Astrocyte of the cerebellum (primary cell): ENCODE data around the gene CELF3.
"Not testable (repeated sequence)": the region's sequence is repeated elsewhere in the genome, so short reads cannot be mapped to it uniquely, and the experiment has no call there.

ENCODE experiments used
- DNase-seq: peaks from one replicate; pipeline ENCODE4 v3.0.0-alpha.2; 2011; ENCODE audit warnings: low read depth
- H3K4me3 ChIP-seq: 2 replicates; pipeline ENCODE4 v1.5.1; 2011; ENCODE audit warnings: mild to moderate bottlenecking, low read depth, low read length, moderate library complexity
- in situ Hi-C: cut with HindIII; loops from 2 replicates; pipeline ENCODE4 v1.10.0; 2017; ENCODE audit warnings: low sequenced_read_pairs
- TF ChIP-seq, protein P1 (sequence below): IDR thresholded peaks from 2 replicates; pipeline ENCODE4 v1.5.1; 2012; ENCODE audit warnings: low read length, low read depth, moderate library complexity, mild to moderate bottlenecking; ENCODE audit errors: missing control alignments

CELF3 gene

DNA sequence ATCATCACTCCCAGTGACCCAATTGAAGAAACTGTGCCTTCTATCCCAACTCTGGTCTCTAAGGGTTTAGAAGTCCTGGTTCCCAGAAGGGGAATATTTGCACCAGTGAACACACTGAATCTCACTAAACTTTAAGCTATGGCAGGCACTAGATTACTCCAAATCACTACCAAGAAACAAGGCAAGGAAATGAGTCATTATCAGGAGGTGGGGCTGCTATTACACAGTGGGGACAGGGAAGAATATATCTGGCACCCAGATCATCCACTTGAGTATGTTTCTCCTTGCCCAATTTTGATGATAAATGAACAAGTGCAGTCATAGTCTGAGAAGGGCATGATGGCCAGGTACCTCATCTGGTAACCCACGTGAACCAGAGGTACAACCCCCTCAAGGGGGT is 39.7 kb upstream of the CELF3 start:
- TF ChIP-seq, protein P1, sequence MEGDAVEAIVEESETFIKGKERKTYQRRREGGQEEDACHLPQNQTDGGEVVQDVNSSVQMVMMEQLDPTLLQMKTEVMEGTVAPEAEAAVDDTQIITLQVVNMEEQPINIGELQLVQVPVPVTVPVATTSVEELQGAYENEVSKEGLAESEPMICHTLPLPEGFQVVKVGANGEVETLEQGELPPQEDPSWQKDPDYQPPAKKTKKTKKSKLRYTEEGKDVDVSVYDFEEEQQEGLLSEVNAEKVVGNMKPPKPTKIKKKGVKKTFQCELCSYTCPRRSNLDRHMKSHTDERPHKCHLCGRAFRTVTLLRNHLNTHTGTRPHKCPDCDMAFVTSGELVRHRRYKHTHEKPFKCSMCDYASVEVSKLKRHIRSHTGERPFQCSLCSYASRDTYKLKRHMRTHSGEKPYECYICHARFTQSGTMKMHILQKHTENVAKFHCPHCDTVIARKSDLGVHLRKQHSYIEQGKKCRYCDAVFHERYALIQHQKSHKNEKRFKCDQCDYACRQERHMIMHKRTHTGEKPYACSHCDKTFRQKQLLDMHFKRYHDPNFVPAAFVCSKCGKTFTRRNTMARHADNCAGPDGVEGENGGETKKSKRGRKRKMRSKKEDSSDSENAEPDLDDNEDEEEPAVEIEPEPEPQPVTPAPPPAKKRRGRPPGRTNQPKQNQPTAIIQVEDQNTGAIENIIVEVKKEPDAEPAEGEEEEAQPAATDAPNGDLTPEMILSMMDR, result no peak
- in situ Hi-C loops, result no loop called here
- H3K4me3 ChIP-seq, result no peak overlapping the region
- DNase-seq, result no peak

DNA sequence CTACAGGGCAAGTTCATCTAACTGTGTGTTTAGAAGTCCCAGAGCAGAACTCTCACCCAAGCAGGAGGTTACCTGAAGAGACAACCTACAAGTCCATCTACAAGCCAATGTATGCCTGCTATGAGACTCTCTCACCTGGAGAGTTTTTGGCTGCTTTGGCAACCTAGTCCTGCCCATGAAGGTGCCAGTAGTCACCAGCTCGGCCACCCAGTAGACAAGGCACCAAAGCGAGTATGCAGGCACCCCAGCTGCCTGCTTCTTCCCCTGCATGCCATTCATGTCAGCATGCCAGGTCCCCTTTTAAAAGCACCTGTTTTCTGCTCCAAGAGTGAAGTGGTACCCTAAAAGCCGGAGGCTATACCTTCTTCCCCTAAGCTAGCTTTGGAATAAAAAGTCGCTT is 24.9 kb upstream of the CELF3 start:
- DNase-seq, result no peak
- TF ChIP-seq, protein P1, result no peak
- no peak overlapping the region for H3K4me3 ChIP-seq
- in situ Hi-C loops, result no loop called here

DNA sequence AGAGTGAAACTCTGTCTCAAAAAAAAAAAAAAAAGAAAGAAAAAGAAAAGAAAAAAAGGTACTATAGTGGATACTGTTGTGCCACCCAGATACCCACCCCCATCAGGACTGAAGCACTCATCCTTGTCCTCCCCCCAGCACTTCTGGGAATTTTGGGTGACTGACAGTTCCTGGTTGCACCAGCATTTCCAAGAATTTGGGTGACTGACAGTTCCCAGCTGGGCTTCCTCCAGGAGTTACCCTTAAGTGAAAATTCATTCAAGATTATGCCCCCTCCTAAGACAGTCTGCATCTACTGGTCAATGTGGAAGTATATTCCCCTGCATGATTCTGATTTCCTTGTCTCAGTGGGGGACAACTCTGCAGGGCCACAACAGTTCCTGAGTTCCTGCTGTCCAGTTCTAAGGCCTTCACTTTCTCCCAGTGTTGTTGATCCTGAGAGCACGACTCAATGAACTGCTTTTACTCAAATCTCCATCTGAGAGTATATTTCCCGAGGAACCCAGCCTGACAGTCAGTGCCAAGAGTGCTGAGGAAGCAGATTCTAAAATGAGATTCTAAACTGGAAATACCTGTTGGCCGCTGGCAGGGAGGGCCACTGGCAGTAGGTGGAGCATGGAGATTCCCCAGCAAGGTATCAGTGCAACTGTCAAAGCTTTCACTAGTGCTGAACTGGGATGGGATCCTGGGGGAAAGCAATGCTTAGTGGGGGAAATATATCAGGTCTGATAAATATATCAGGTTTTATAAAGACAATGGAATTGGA is 23.2 kb upstream of the CELF3 start:
- in situ Hi-C loops, result no loop called here
- no peak for DNase-seq
- TF ChIP-seq, protein P1, result no peak
- H3K4me3 ChIP-seq, result no peak overlapping the region

DNA sequence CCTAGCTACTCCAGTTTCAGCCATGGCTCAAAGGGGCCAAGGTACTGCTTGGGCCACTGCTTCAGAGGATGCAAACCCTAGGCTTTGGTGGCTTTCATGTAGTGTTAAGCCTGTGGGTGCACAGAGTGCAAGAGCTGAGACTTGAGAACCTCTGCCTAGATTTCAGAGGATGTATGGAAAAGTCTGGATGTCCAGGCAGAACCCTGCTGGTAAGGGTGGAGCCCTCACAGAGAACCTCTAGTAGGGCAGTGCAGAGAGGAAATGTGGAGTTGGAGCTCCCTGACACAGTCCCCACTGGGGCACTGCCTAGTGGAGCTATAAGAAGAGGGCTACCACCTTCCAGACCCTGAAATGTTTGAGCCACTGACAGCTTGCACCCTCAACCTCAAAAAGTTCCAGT is 20.9 kb upstream of the CELF3 start:
- in situ Hi-C loops, result no loop called here
- no peak overlapping the region for H3K4me3 ChIP-seq
- TF ChIP-seq, protein P1, result no peak
- DNase-seq, result no peak

DNA sequence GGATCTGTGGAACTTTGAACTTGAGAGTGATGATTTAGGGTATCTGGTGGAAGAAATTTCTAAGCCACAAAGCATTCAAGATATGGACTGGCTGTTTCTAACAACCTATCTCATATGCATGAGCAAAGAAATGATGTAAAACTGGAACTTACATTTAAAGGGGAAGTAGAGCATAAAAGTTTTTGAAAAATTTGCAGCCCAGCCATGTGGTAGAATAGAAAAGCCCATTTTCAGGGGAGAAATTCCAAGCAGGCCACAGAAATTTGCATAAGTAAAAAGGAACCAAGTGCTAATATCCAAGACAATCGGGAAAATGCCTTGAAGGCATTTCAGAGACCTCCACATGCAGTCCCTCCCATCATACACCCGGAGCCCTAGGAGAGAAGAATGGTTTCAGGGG is 20.4 kb upstream of the CELF3 start:
- no peak for DNase-seq
- in situ Hi-C loops, result no loop called here
- TF ChIP-seq, protein P1, result no peak
- no peak overlapping the region for H3K4me3 ChIP-seq

DNA sequence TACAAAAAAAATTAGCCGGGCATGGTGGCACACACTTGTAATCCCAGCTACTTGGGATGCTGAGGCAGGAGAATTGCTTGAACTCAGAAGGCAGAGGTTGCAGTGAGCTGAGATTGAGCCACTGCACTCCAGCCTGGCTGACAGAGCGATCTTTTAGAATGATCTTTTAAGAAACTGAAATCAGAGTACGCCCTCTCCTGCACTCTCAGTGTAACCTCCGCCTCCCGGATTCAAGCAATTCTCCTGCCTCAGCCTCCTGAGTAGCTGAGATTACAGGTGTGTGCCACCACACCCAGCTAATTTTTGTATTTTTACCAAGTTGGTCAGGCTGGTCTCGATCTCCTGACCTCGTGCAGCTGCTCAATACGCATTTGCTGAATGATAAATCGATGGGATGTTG is 17.4 kb upstream of the CELF3 start:
- DNase-seq, in situ Hi-C loops, H3K4me3 ChIP-seq: not testable (repeated sequence)

DNA sequence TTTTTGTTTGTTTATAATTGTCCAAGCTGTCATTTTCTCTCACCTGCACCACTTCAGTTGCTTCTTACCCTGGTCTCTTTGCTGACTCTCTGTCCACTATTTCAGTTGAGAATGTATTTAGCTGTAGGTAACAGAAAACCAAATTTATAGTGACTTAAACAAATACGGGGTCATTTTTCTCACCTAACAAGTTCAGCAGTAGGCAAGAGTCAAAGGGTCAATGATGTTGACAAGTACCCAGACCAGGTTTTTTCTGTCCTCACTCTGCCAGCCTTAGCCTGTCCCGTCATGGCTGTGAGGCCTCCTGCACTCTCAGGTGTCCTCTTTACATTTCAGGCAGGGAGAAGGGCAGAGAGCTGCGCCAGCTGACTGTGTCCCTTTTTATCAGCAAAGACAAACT is 16.5 kb upstream of the CELF3 start:
- no peak overlapping the region for H3K4me3 ChIP-seq
- TF ChIP-seq, protein P1, result no peak
- in situ Hi-C loops, result no loop called here
- no peak for DNase-seq
